Measurements from ENCODE around the gene ARTN.

ARTN gene

GRCh38 chr1:43982808-43983207, 49.2 kb downstream of the ARTN start:
- Histone ChIP-seq H3K27ac (ENCODE audit: low read length, poor library complexity, severe bottlenecking) (no peak overlapping the region), H3K14ac (ENCODE audit: low read length in 2 of 2) (no peak overlapping the region), H3K79me1 (replicated peaks; ENCODE audit: low read length, poor library complexity, severe bottlenecking) (peaks cover 32% of the 10 kb centered on the region), H3K4me3 (ENCODE audit: insufficient read depth in 1 of 2, low read depth in 1 of 2, low read length in 2 of 2) (no peak overlapping the region), H4K8ac (ENCODE audit: low read length) (no peak overlapping the region), H3K4me2 (ENCODE audit: low read length, poor library complexity, severe bottlenecking) (no peak overlapping the region), H4K91ac (ENCODE audit: low read length) (no peak overlapping the region), H2AFZ (ENCODE audit: low read depth, low read length) (no peak overlapping the region), H2BK120ac (ENCODE audit: low read depth, low read length) (no peak overlapping the region), H2BK15ac (ENCODE audit: low read depth, poor library complexity, severe bottlenecking) (no peak overlapping the region), H3K4me1 (ENCODE audit: control insufficient read depth, insufficient read depth, low read depth, low read length) (peaks cover 44% of the 10 kb centered on the region), H2BK12ac (ENCODE audit: low read length in 2 of 2) (no peak overlapping the region), H3K9ac (ENCODE audit: low read length) (no peak overlapping the region), H3K23ac (ENCODE audit: low read length in 2 of 2) (no peak overlapping the region), H3K27me3 (ENCODE audit: control insufficient read depth in 1 of 2, insufficient read depth in 1 of 2, low read length in 2 of 2) (no peaks in the 10 kb centered on the region), H3K36me3 (ENCODE audit: control insufficient read depth in 1 of 2, insufficient read depth in 2 of 2, low read depth in 1 of 2, low read length in 2 of 2) (peaks cover 49 to 65% of the 10 kb centered on the region in 2 experiments), H2AK5ac (ENCODE audit: low read length, severe bottlenecking) (no peak overlapping the region), H3K4ac (ENCODE audit: low read depth in 1 of 2, low read length in 2 of 2) (no peak overlapping the region), H2BK5ac (ENCODE audit: low read depth, low read length, poor library complexity, severe bottlenecking) (no peak overlapping the region), H3K18ac (ENCODE audit: low read depth in 1 of 2, low read length in 2 of 2) (no peak overlapping the region), H3K9me3 (ENCODE audit: control insufficient read depth, low read length) (no peaks in the 10 kb centered on the region)
- DNase-seq = no peak
- WGBS = 94% methylated on average over 15 of the region's 15 CpGs

DNA sequence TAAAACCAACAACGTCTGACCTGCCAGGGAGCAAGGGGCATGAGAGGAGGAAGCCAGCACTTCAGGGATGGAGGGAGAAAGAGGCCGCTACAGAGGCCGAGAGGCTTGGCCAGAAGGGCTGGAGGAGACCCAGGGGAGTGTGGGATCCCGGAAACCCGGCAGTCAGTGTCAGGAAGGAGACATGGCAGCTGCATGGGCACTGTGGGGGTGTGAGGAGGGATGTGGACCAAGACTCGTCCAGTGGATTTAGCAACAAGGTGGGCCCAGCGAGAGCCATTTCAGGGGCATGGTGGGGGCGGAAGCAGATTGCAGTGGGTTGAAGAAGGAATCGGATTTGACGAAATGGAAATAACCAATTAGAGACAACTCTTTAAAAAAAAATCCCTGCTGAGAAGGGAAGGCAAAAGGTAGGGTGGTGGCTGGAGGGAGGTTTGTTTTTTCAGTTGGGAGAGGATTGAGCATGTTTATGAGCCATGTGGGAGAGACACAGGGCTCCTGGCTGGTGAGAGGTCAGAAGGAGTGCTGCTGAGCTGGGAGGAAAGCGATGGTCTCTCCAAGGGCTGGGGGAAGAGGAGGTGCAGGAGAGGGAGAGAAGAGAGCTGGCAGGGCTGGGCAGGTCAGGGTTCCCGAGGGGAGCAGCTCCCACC, 49.8 kb downstream of the ARTN start:
- no peak overlapping the region for H3K27ac ChIP-seq (ENCODE audit: low read length, poor library complexity, severe bottlenecking)
- no peak overlapping the region for H3K14ac ChIP-seq (ENCODE audit: low read length in 2 of 2)
- no peak overlapping the region for H3K9ac ChIP-seq (ENCODE audit: low read length)
- H3K27me3 ChIP-seq (ENCODE audit: control insufficient read depth in 1 of 2, insufficient read depth in 1 of 2, low read length in 2 of 2) = no peaks in the 10 kb centered on the region
- H3K9me3 ChIP-seq (ENCODE audit: control insufficient read depth, low read length) = no peaks in the 10 kb centered on the region
- H2AFZ ChIP-seq (ENCODE audit: low read depth, low read length) = no peak overlapping the region
- 86% methylated on average over 12 of the region's 12 CpGs for WGBS
- no peak overlapping the region for H2BK15ac ChIP-seq (ENCODE audit: low read depth, poor library complexity, severe bottlenecking)
- no peak overlapping the region for H2AK5ac ChIP-seq (ENCODE audit: low read length, severe bottlenecking)
- H3K36me3 ChIP-seq (ENCODE audit: control insufficient read depth in 1 of 2, insufficient read depth in 2 of 2, low read depth in 1 of 2, low read length in 2 of 2) = peaks cover 44 to 59% of the 10 kb centered on the region in 2 experiments
- H3K4me1 ChIP-seq (ENCODE audit: control insufficient read depth, insufficient read depth, low read depth, low read length) = peaks cover 42% of the 10 kb centered on the region
- H4K91ac ChIP-seq (ENCODE audit: low read length) = no peak overlapping the region
- H3K18ac ChIP-seq (ENCODE audit: low read depth in 1 of 2, low read length in 2 of 2) = no peak overlapping the region
- H3K23ac ChIP-seq (ENCODE audit: low read length in 2 of 2) = no peak overlapping the region
- no peak overlapping the region for H2BK5ac ChIP-seq (ENCODE audit: low read depth, low read length, poor library complexity, severe bottlenecking)
- no peak for DNase-seq
- no peak overlapping the region for H3K4ac ChIP-seq (ENCODE audit: low read depth in 1 of 2, low read length in 2 of 2)
- no peak overlapping the region for H3K4me2 ChIP-seq (ENCODE audit: low read length, poor library complexity, severe bottlenecking)
- H3K4me3 ChIP-seq (ENCODE audit: insufficient read depth in 1 of 2, low read depth in 1 of 2, low read length in 2 of 2) = no peak overlapping the region
- H3K79me1 ChIP-seq (replicated peaks; ENCODE audit: low read length, poor library complexity, severe bottlenecking) = peaks cover 28% of the 10 kb centered on the region
- H2BK120ac ChIP-seq (ENCODE audit: low read depth, low read length) = no peak overlapping the region
- H2BK12ac ChIP-seq (ENCODE audit: low read length in 2 of 2) = no peak overlapping the region
- H4K8ac ChIP-seq (ENCODE audit: low read length) = no peak overlapping the region

DNA sequence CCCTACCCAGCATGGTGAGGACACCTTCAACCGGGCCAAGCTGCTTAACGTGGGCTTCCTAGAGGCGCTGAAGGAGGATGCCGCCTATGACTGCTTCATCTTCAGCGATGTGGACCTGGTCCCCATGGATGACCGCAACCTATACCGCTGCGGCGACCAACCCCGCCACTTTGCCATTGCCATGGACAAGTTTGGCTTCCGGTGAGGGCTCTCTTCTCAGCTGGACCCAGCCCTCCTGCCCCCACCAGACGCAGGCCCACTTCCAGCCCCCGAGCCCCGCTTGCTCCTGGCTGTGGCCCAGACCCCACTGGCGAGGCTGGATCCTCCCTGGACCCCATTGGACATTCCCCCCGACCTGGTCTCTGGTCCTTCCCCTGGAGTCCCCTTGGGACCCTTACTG, 51.3 kb downstream of the ARTN start:
- WGBS = over 99% methylated on average over 16 of the region's 16 CpGs
- Histone ChIP-seq H3K27me3 (ENCODE audit: control insufficient read depth in 1 of 2, insufficient read depth in 1 of 2, low read length in 2 of 2) (no peaks in the 10 kb centered on the region), H2AK5ac (ENCODE audit: low read length, severe bottlenecking) (no peak overlapping the region), H3K9ac (ENCODE audit: low read length) (no peak overlapping the region), H3K4me1 (ENCODE audit: control insufficient read depth, insufficient read depth, low read depth, low read length) (peaks cover 33% of the 10 kb centered on the region), H3K79me1 (replicated peaks; ENCODE audit: low read length, poor library complexity, severe bottlenecking) (peaks cover 23% of the 10 kb centered on the region), H3K36me3 (ENCODE audit: control insufficient read depth in 1 of 2, insufficient read depth in 2 of 2, low read depth in 1 of 2, low read length in 2 of 2) (peaks cover 43 to 59% of the 10 kb centered on the region in 2 experiments), H3K23ac (ENCODE audit: low read length in 2 of 2) (no peak overlapping the region), H3K27ac (ENCODE audit: low read length, poor library complexity, severe bottlenecking) (no peak overlapping the region), H2BK15ac (ENCODE audit: low read depth, poor library complexity, severe bottlenecking) (no peak overlapping the region), H2BK120ac (ENCODE audit: low read depth, low read length) (no peak overlapping the region), H2BK12ac (ENCODE audit: low read length in 2 of 2) (no peak overlapping the region), H3K18ac (ENCODE audit: low read depth in 1 of 2, low read length in 2 of 2) (no peak overlapping the region), H4K91ac (ENCODE audit: low read length) (no peak overlapping the region), H2BK5ac (ENCODE audit: low read depth, low read length, poor library complexity, severe bottlenecking) (no peak overlapping the region), H3K4me3 (ENCODE audit: insufficient read depth in 1 of 2, low read depth in 1 of 2, low read length in 2 of 2) (no peak overlapping the region), H3K4ac (ENCODE audit: low read depth in 1 of 2, low read length in 2 of 2) (no peak overlapping the region), H3K14ac (ENCODE audit: low read length in 2 of 2) (no peak overlapping the region), H3K4me2 (ENCODE audit: low read length, poor library complexity, severe bottlenecking) (no peak overlapping the region), H2AFZ (ENCODE audit: low read depth, low read length) (no peak overlapping the region), H4K8ac (ENCODE audit: low read length) (no peak overlapping the region), H3K9me3 (ENCODE audit: control insufficient read depth, low read length) (no peaks in the 10 kb centered on the region)
- DNase-seq = no peak

- Histone ChIP-seq H2AFZ (ENCODE audit: low read depth, low read length) (no peak overlapping the region), H3K79me1 (replicated peaks; ENCODE audit: low read length, poor library complexity, severe bottlenecking) (peaks cover 21% of the 10 kb centered on the region), H2AK5ac (ENCODE audit: low read length, severe bottlenecking) (no peak overlapping the region), H3K9me3 (ENCODE audit: control insufficient read depth, low read length) (no peaks in the 10 kb centered on the region), H3K27ac (ENCODE audit: low read length, poor library complexity, severe bottlenecking) (no peak overlapping the region), H3K23ac (ENCODE audit: low read length in 2 of 2) (no peak overlapping the region), H3K18ac (ENCODE audit: low read depth in 1 of 2, low read length in 2 of 2) (no peak overlapping the region), H3K27me3 (ENCODE audit: control insufficient read depth in 1 of 2, insufficient read depth in 1 of 2, low read length in 2 of 2) (no peaks in the 10 kb centered on the region), H3K4ac (ENCODE audit: low read depth in 1 of 2, low read length in 2 of 2) (no peak overlapping the region), H3K36me3 (ENCODE audit: control insufficient read depth in 1 of 2, insufficient read depth in 2 of 2, low read depth in 1 of 2, low read length in 2 of 2) (peaks cover 43 to 55% of the 10 kb centered on the region in 2 experiments), H3K9ac (ENCODE audit: low read length) (no peak overlapping the region), H3K4me3 (ENCODE audit: insufficient read depth in 1 of 2, low read depth in 1 of 2, low read length in 2 of 2) (no peak overlapping the region), H2BK5ac (ENCODE audit: low read depth, low read length, poor library complexity, severe bottlenecking) (no peak overlapping the region), H3K14ac (ENCODE audit: low read length in 2 of 2) (no peak overlapping the region), H4K8ac (ENCODE audit: low read length) (peak overlapping the region; percentile 61), H4K91ac (ENCODE audit: low read length) (no peak overlapping the region), H3K4me2 (ENCODE audit: low read length, poor library complexity, severe bottlenecking) (no peak overlapping the region), H2BK12ac (ENCODE audit: low read length in 2 of 2) (no peak overlapping the region), H3K4me1 (ENCODE audit: control insufficient read depth, insufficient read depth, low read depth, low read length) (peaks cover 30% of the 10 kb centered on the region), H2BK15ac (ENCODE audit: low read depth, poor library complexity, severe bottlenecking) (no peak overlapping the region), H2BK120ac (ENCODE audit: low read depth, low read length) (no peak overlapping the region)
- WGBS = 72% methylated on average over 4 of the region's 4 CpGs
- no peak for DNase-seq
Observed at GRCh38 chr1:43985984-43986595, 52.5 kb downstream of the ARTN start.

Measured in mesenchymal stem cell (in vitro differentiated cells and primary cell).